ENCODE measurements around the gene PCYOX1L.

The PCYOX1L gene

DNA sequence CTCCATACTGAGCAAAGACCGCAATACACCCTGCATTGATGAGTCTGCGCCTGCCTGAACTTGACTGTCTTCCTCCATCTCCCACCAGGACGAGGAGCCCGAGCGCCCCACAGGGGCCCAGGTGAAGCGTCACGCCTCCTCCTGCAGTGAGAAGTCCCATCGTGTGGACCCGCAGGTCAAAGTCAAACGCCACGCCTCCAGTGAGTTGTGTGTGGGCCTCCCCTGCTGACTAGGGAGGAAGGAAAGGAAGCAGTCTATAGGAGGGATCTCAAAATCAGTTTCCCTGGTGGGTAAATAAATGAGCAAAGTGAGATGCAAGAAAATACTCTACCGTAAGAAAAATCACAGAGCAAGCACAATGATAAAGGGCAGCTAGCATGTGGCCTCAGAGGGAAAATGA lies 35.3 kb upstream of the PCYOX1L start:
- Histone ChIP-seq H3K4me3 (ENCODE audit: low read depth, low read length) (no peak overlapping the region), H3K27me3 (replicated peaks) (no peaks in the 10 kb centered on the region), H3K36me3 (replicated peaks) (no peaks in the 10 kb centered on the region), H3K27ac (no peak overlapping the region)
- no peak for DNase-seq
- in situ Hi-C loops (cut with HindIII; ENCODE audit: low pct_ligation_motif_present, low sequenced_read_pairs), result no loop called here
- TF ChIP-seq, protein P1, sequence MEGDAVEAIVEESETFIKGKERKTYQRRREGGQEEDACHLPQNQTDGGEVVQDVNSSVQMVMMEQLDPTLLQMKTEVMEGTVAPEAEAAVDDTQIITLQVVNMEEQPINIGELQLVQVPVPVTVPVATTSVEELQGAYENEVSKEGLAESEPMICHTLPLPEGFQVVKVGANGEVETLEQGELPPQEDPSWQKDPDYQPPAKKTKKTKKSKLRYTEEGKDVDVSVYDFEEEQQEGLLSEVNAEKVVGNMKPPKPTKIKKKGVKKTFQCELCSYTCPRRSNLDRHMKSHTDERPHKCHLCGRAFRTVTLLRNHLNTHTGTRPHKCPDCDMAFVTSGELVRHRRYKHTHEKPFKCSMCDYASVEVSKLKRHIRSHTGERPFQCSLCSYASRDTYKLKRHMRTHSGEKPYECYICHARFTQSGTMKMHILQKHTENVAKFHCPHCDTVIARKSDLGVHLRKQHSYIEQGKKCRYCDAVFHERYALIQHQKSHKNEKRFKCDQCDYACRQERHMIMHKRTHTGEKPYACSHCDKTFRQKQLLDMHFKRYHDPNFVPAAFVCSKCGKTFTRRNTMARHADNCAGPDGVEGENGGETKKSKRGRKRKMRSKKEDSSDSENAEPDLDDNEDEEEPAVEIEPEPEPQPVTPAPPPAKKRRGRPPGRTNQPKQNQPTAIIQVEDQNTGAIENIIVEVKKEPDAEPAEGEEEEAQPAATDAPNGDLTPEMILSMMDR (IDR thresholded peaks at IDR 0.05; ENCODE audit: low read depth, low read length, missing control alignments), result no peak

DNA sequence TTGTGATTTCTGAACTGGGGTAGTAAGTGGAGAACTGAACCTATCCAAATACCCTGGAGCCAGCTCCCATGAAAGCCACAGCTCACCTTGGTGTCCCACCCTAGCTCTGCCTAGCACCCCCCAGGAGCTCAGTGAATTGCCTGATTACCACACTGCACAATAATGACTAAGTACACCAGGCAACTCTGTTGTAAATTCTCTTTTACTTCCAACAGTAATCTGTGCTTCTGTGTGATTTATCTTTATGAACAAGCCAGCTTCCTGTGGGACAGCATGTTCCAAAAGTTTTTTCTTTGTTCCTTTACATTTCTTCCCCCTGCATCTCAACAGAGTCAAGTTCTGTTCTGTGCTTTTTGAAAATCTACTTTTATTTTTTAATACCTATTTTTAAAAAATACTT lies 34.6 kb upstream of the PCYOX1L start:
- Histone ChIP-seq H3K4me3 (ENCODE audit: low read depth, low read length) (no peak overlapping the region), H3K27me3 (replicated peaks) (no peaks in the 10 kb centered on the region), H3K27ac (no peak overlapping the region), H3K36me3 (replicated peaks) (no peaks in the 10 kb centered on the region)
- in situ Hi-C loops (cut with HindIII; ENCODE audit: low pct_ligation_motif_present, low sequenced_read_pairs), result no loop called here
- TF ChIP-seq, protein P1 (IDR thresholded peaks at IDR 0.05; ENCODE audit: low read depth, low read length, missing control alignments), result no peak
- DNase-seq, result no peak

DNA sequence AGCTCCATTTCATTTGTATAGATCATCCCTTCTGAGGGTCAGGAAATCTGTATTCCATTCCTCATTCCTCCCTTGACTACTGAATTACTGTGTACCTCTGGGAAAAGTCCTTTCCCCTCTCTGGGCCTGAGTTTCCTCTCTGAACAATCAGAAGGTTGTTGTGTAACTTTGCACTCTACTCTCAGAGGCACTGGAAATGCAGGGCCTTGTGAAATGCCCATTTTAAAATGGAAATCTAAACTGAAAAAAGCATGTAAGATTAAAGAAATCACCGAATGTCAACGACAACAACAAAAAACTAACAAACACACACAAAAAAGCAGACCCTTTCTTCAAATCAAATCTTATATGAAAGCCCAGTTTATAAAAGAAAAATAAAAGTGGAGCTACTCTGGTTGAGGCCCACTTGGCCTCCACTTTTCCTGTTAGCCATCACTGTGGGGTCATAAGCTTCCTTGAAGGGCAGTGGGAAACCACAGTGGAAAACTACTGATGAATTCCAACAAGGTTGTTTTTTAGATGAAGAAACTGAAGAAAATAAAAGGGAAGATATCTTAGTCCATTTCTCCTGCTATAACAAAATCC lies 34.1 kb upstream of the PCYOX1L start:
- in situ Hi-C loops (cut with HindIII; ENCODE audit: low pct_ligation_motif_present, low sequenced_read_pairs), result no loop called here
- no peaks in the 10 kb centered on the region for H3K36me3 ChIP-seq (replicated peaks)
- no peak overlapping the region for H3K4me3 ChIP-seq (ENCODE audit: low read depth, low read length)
- TF ChIP-seq, protein P1 (IDR thresholded peaks at IDR 0.05; ENCODE audit: low read depth, low read length, missing control alignments), result no peak
- no peak overlapping the region for H3K27ac ChIP-seq
- no peak for DNase-seq
- H3K27me3 ChIP-seq (replicated peaks), result no peaks in the 10 kb centered on the region

DNA sequence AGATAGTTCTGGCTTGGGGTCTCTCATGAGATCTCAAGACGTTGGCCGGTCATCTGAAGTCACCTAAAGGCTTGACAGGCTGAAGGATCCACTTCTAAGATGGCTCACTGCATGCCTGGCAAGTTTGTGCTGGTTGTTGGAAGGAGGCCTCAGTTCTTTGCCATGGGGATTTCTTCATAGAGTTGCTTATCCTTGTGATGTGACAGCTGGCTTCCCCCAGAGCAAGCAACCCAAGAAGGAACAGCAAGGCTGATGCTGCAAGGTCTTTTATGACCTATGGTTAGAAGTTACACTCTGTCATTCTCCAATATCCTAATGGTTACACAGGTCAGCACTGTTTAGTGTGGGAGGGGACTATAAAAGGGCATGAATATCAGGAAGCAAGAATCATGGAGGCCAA lies 33.2 kb upstream of the PCYOX1L start:
- Histone ChIP-seq H3K27ac (no peak overlapping the region), H3K4me3 (ENCODE audit: low read depth, low read length) (no peak overlapping the region), H3K27me3 (replicated peaks) (no peaks in the 10 kb centered on the region), H3K36me3 (replicated peaks) (no peaks in the 10 kb centered on the region)
- no peak for DNase-seq
- TF ChIP-seq, protein P1 (IDR thresholded peaks at IDR 0.05; ENCODE audit: low read depth, low read length, missing control alignments), result no peak
- in situ Hi-C loops (cut with HindIII; ENCODE audit: low pct_ligation_motif_present, low sequenced_read_pairs), result no loop called here

DNA sequence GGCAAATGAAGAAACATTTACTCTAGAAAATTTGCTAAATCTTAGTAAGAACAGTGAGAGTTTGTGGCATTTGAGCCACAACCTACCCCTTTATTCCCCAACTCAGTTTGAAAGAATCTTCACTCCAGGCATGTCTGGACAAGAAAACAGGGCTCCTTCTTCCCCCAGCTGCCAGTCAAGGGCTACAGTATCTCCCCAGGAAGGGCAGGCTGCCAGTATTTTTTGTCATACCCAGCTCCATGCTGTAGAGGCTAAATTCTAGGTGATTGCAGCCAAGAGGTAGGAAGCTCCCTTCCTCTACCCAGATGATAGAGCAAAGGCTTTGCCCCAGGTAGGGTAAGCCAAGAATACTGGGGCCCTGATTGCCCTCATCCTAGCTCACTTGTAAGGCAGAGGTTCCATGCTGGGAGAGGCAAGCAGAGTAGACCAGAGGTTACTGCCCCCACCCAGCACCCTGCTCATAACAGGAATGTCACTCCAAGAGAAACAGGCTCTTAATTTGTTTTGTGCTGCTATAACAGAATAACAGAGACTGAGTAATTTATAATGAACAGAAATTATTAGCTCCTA lies 32.6 kb upstream of the PCYOX1L start:
- in situ Hi-C loops (cut with HindIII; ENCODE audit: low pct_ligation_motif_present, low sequenced_read_pairs), result no loop called here
- no peak overlapping the region for H3K4me3 ChIP-seq (ENCODE audit: low read depth, low read length)
- no peaks in the 10 kb centered on the region for H3K27me3 ChIP-seq (replicated peaks)
- no peak for DNase-seq
- H3K36me3 ChIP-seq (replicated peaks), result no peaks in the 10 kb centered on the region
- H3K27ac ChIP-seq, result no peak overlapping the region
- TF ChIP-seq, protein P1 (IDR thresholded peaks at IDR 0.05; ENCODE audit: low read depth, low read length, missing control alignments), result no peak

DNA sequence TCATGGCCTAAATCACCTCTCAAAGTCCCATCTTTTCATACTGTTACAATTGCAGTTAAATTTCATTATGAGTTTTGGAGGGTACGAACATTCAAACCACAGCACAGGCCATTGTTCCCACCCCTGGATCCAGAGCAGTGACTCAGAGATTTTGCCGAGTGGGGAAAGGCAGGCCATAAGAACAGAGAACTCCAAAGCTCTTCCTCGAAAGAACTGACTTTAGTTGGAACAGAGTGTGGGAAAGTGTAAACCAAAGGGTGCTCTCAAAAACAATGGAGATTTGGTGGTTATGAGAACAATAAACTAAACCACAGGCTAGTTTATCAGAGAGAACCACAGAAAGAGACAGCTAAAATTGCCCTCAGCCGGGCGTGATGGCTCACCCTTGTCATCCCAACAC lies 32.0 kb upstream of the PCYOX1L start:
- TF ChIP-seq, protein P1 (IDR thresholded peaks at IDR 0.05; ENCODE audit: low read depth, low read length, missing control alignments), result no peak
- DNase-seq, result no peak
- Histone ChIP-seq H3K27me3 (replicated peaks) (no peaks in the 10 kb centered on the region), H3K36me3 (replicated peaks) (no peaks in the 10 kb centered on the region), H3K4me3 (ENCODE audit: low read depth, low read length) (no peak overlapping the region), H3K27ac (no peak overlapping the region)
- in situ Hi-C loops (cut with HindIII; ENCODE audit: low pct_ligation_motif_present, low sequenced_read_pairs), result no loop called here
